PC-3 (cell line): ENCODE results near the gene IFIT3.

Experiments used
- CTCF ChIP-seq: fragments of 300-600 bp; sonication (generic); conservative IDR thresholded peaks from 2 replicates; pipeline ENCODE4 v1.5.1; 2017; ENCODE audit warnings: antibody characterized with exemption, low read depth, mild to moderate bottlenecking, low read length
- EZH2 ChIP-seq: fragments of 300-600 bp; sonication (generic); IDR thresholded peaks from one replicate; pipeline ENCODE4 v1.6.1; 2017; ENCODE audit warnings: antibody characterized with exemption, mild to moderate bottlenecking, low read length; ENCODE audit not compliant: unreplicated experiment

GRCh38 chr10:89336241-89336640, 8.4 kb downstream of the IFIT3 start:
- TF ChIP-seq CTCF (no peak), EZH2 (no peak)
